GM10266 (cell line): Measurements from ENCODE around the gene CD207.

ENCODE experiments used
- DNase-seq: peaks from one replicate; pipeline ENCODE4 v3.0.0; 2012; ENCODE audit errors: extremely low spot score
- TF ChIP-seq, protein P1 (sequence below): IDR thresholded peaks from 2 replicates; pipeline ENCODE4 v1.5.1; 2012; ENCODE audit warnings: mild to moderate bottlenecking, low read depth; ENCODE audit not compliant: control insufficient read depth, insufficient read depth; ENCODE audit errors: missing control alignments

CD207 gene

GRCh38 chr2:70795164-70795995, 40.2 kb downstream of the CD207 start:
- DNase-seq: no peak
- TF ChIP-seq, protein P1, sequence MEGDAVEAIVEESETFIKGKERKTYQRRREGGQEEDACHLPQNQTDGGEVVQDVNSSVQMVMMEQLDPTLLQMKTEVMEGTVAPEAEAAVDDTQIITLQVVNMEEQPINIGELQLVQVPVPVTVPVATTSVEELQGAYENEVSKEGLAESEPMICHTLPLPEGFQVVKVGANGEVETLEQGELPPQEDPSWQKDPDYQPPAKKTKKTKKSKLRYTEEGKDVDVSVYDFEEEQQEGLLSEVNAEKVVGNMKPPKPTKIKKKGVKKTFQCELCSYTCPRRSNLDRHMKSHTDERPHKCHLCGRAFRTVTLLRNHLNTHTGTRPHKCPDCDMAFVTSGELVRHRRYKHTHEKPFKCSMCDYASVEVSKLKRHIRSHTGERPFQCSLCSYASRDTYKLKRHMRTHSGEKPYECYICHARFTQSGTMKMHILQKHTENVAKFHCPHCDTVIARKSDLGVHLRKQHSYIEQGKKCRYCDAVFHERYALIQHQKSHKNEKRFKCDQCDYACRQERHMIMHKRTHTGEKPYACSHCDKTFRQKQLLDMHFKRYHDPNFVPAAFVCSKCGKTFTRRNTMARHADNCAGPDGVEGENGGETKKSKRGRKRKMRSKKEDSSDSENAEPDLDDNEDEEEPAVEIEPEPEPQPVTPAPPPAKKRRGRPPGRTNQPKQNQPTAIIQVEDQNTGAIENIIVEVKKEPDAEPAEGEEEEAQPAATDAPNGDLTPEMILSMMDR: no peak

GRCh38 chr2:70793450-70793849, 42.2 kb downstream of the CD207 start:
- TF ChIP-seq, protein P1: no peak
- no peak for DNase-seq

GRCh38 chr2:70790136-70790828, 45.3 kb downstream of the CD207 start, which contains the start of gene FIGLA:
Gene FIGLA (minus strand): TSS chr2:70790643. CDS start chr2:70790638, 5 bp downstream.
- DNase-seq: no peak

GRCh38 chr2:70789304-70790135, 46.1 kb downstream of the CD207 start:
- DNase-seq: peak; percentile 80
- TF ChIP-seq, protein P1: peak; percentile 58

More at GRCh38 chr2:70790136-70790828, 45.3 kb downstream of the CD207 start, which contains the start of gene FIGLA:
- TF ChIP-seq, protein P1: no peak

DNA sequence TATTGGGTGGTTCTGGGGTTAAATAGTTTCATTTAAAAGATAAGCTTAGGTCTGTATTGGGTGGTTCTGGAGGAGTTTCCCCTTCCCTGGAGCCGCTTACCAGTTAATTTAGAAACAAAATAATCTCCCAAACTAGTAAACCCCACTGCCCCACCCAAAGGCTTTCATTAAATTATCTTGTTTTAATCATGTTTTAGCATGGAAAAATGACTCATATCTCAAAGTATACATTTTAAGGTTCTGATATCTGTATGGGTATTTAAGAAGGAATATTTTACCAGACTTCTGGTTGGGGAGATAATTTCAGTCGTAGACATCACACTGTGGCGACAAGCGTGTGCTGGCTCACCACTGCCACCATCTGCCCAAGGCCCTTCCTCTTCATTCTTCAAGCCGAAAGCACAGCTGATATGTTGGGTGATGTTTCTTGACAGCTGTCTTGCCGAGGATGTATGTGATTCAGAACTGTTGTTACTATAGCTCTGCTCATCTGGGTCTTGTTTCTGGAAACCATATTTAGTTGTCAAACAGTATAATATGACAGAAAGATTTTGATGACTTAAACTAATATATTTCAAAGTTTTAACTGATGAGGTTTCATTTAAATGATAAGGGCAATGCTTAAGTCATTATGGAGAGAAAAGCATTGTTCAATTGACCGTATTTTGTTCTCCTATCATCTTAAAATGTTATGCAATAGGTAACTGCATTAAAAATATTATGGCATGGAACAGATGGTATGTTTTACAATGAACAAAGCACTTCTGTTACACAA, 50.3 kb downstream of the CD207 start:
- DNase-seq: no peak
- TF ChIP-seq, protein P1: peak; percentile 57

GRCh38 chr2:70784320-70784719, 51.3 kb downstream of the CD207 start:
- TF ChIP-seq, protein P1: no peak
- no peak for DNase-seq
